H9 (cell line): Measurements from ENCODE around the gene DUSP7. TPM values are rescaled to one million over a fixed set of nuclear protein-coding genes. Genes with fewer than 3 reads are reported as not detected.

Experiments
- DNase-seq: peaks from one replicate; pipeline ENCODE4 v3.0.0-alpha.2; 2017
- H2AFZ ChIP-seq: one replicate; pipeline ENCODE4 v1.6.1; 2013; ENCODE audit warnings: mild to moderate bottlenecking, low read length, control low read depth, moderate library complexity
- H2AK5ac ChIP-seq: 2 replicates; pipeline ENCODE4 v1.6.1; 2013; ENCODE audit warnings: low read length, control low read depth, mixed read lengths; ENCODE audit not compliant: insufficient read length
- H2BK120ac ChIP-seq: one replicate; pipeline ENCODE4 v1.6.1; 2013; ENCODE audit warnings: low read depth, mild to moderate bottlenecking, low read length, control low read depth, inconsistent platforms; ENCODE audit not compliant: poor library complexity, severe bottlenecking
- H2BK12ac ChIP-seq: 2 replicates; pipeline ENCODE4 v1.6.1; 2013; ENCODE audit warnings: low read length, control low read depth, mixed read lengths, low read depth; ENCODE audit not compliant: insufficient read length
- H2BK15ac ChIP-seq: 2 replicates; pipeline ENCODE4 v1.6.1; 2013; ENCODE audit warnings: low read depth, low read length, control low read depth
- H2BK20ac ChIP-seq: one replicate; pipeline ENCODE4 v1.6.1; 2013; ENCODE audit warnings: low read depth, mild to moderate bottlenecking, low read length, control low read depth, inconsistent platforms; ENCODE audit not compliant: poor library complexity, severe bottlenecking
- H2BK5ac ChIP-seq: 2 replicates; pipeline ENCODE4 v1.6.1; 2013; ENCODE audit warnings: low read length, control low read depth, mixed read lengths; ENCODE audit not compliant: insufficient read length
- H3K14ac ChIP-seq: 2 replicates; pipeline ENCODE4 v1.6.1; 2013; ENCODE audit warnings: low read length, control low read depth; ENCODE audit not compliant: insufficient read depth
- H3K18ac ChIP-seq: 2 replicates; pipeline ENCODE4 v1.6.1; 2013; ENCODE audit warnings: low read depth, mild to moderate bottlenecking, mixed read lengths, low read length, control low read depth; ENCODE audit not compliant: insufficient read length
- H3K23ac ChIP-seq: 2 replicates; pipeline ENCODE4 v1.6.1; 2013; ENCODE audit warnings: low read length, control low read depth, mixed read lengths, low read depth; ENCODE audit not compliant: insufficient read length
- H3K23me2 ChIP-seq: 2 replicates; pipeline ENCODE4 v1.6.1; 2013; ENCODE audit warnings: low read depth, mild to moderate bottlenecking, mixed read lengths, low read length, control low read depth; ENCODE audit not compliant: insufficient read length, poor library complexity, severe bottlenecking
- H3K27ac ChIP-seq: 2 replicates; pipeline ENCODE4 v1.5.1; 2013; ENCODE audit warnings: low read length, control low read depth, mixed read lengths, low read depth; ENCODE audit not compliant: insufficient read length
- H3K27me3 ChIP-seq: 2 replicates; pipeline ENCODE4 v1.6.1; 2013; ENCODE audit warnings: low read length, control low read depth, inconsistent platforms; ENCODE audit not compliant: insufficient read depth
- H3K4ac ChIP-seq: 2 replicates; pipeline ENCODE4 v1.6.1; 2013; ENCODE audit warnings: low read depth, mild to moderate bottlenecking, control low read depth, inconsistent platforms, low read length, moderate library complexity
- H3K4me1 ChIP-seq: 2 replicates; pipeline ENCODE4 v1.6.1; 2013; ENCODE audit warnings: low read length, control low read depth, inconsistent platforms; ENCODE audit not compliant: insufficient read depth
- H3K4me2 ChIP-seq: 2 replicates; pipeline ENCODE4 v1.6.1; 2013; ENCODE audit warnings: low read length, control low read depth, mixed read lengths; ENCODE audit not compliant: insufficient read length, insufficient read depth
- H3K56ac ChIP-seq: 2 replicates; pipeline ENCODE4 v1.6.1; 2013; ENCODE audit warnings: low read depth, mild to moderate bottlenecking, mixed read lengths, low read length, control low read depth; ENCODE audit not compliant: insufficient read length
- H3K79me1 ChIP-seq: 2 replicates; pipeline ENCODE4 v1.6.1; 2013; ENCODE audit warnings: low read depth, mild to moderate bottlenecking, moderate library complexity, low read length, control low read depth, inconsistent platforms; ENCODE audit not compliant: insufficient read depth, poor library complexity, severe bottlenecking
- H3K79me2 ChIP-seq: 2 replicates; pipeline ENCODE4 v1.6.1; 2013; ENCODE audit warnings: low read length, control low read depth, inconsistent platforms; ENCODE audit not compliant: insufficient read depth
- H3K9ac ChIP-seq: 2 replicates; pipeline ENCODE4 v1.6.1; 2013; ENCODE audit warnings: low read length, control low read depth, mixed read lengths; ENCODE audit not compliant: insufficient read length; ENCODE audit errors: extremely low read depth
- H3K9me3 ChIP-seq: one replicate; pipeline ENCODE4 v1.6.1; 2013; ENCODE audit warnings: low read depth, low read length, inconsistent platforms; ENCODE audit not compliant: control insufficient read depth
- H3T11ph ChIP-seq: one replicate; pipeline ENCODE4 v1.6.1; 2013; ENCODE audit warnings: mild to moderate bottlenecking, low read length, control low read depth, inconsistent platforms
- H4K20me1 ChIP-seq: one replicate; pipeline ENCODE4 v1.6.1; 2013; ENCODE audit not compliant: control insufficient read depth, insufficient read length, insufficient read depth
- H4K5ac ChIP-seq: 2 replicates; pipeline ENCODE4 v1.6.1; 2013; ENCODE audit warnings: low read depth, mild to moderate bottlenecking, mixed read lengths, low read length, control low read depth; ENCODE audit not compliant: insufficient read length
- H4K8ac ChIP-seq: replicated peaks from 2 replicates; pipeline ENCODE4 v1.6.1; 2013; ENCODE audit warnings: low read length, control low read depth, mixed read lengths, low read depth; ENCODE audit not compliant: insufficient read length
- H4K91ac ChIP-seq: 2 replicates; pipeline ENCODE4 v1.6.1; 2013; ENCODE audit warnings: low read depth, mild to moderate bottlenecking, moderate library complexity, mixed read lengths, low read length, control low read depth; ENCODE audit not compliant: insufficient read length
- H3K27ac Mint-ChIP-seq, 3 experiments: 2 replicates in 2 of 3; 3 replicates in 1 of 3; pipeline ENCODE4 v1.8.0; 2020 to 2021; ENCODE audit warnings: mixed read lengths in 3 of 3, mild to moderate bottlenecking in 1 of 3, moderate library complexity in 1 of 3
- H3K27me3 Mint-ChIP-seq: 2 replicates; pipeline ENCODE4 v1.8.0; 2021; ENCODE audit warnings: low read depth, mild to moderate bottlenecking, moderate library complexity, mixed read lengths
- H3K36me3 Mint-ChIP-seq, 3 experiments: 2 replicates in 2 of 3; 3 replicates in 1 of 3; pipeline ENCODE4 v1.8.0; 2020 to 2021; ENCODE audit warnings: low read depth in 3 of 3, mixed read lengths in 3 of 3; ENCODE audit not compliant: insufficient read depth in 1 of 3
- H3K4me1 Mint-ChIP-seq, 2 experiments: 2 replicates each; pipeline ENCODE4 v1.8.0; 2020; ENCODE audit warnings: mixed read lengths in 2 of 2
- H3K4me3 Mint-ChIP-seq, 2 experiments: 2 replicates in 1 of 2; 3 replicates in 1 of 2; pipeline ENCODE4 v1.8.0; 2020 to 2021; ENCODE audit warnings: mild to moderate bottlenecking in 2 of 2, mixed read lengths in 2 of 2, moderate library complexity in 1 of 2
- H3K9me3 Mint-ChIP-seq, 2 experiments: 2 replicates in 1 of 2; 3 replicates in 1 of 2; pipeline ENCODE4 v1.8.0; 2020; ENCODE audit warnings: mild to moderate bottlenecking in 2 of 2, mixed read lengths in 2 of 2, moderate library complexity in 1 of 2
- WGBS: extraction: QIAGEN DNeasy Blood & Tissue Kit; methylation state at CpG from one replicate; pipeline ENCODE4 v1.1.7; 2013; ENCODE audit warnings: missing lambda C conversion rate, low lambda C conversion rate, mixed read lengths; ENCODE audit not compliant: insufficient read length; ENCODE audit errors: extremely low coverage; 5-methylcytosine and 5-hydroxymethylcytosine counted together
- total RNA-seq: library from RNA; stranded (reverse); gene quantifications from 2 replicates; pipeline ENCODE4 v1.2.1, GENCODE V29; 2021
- TF ChIP-seq, protein P1 (sequence below): fragments of 200-600 bp; sonication (generic); conservative IDR thresholded peaks from 3 replicates; pipeline ENCODE4 v1.8.0; 2021; ENCODE audit warnings: antibody characterized with exemption, mild to moderate bottlenecking

DUSP7 gene
- total RNA-seq, 1 experiment from 2014 or later = 24.0 TPM

DNA sequence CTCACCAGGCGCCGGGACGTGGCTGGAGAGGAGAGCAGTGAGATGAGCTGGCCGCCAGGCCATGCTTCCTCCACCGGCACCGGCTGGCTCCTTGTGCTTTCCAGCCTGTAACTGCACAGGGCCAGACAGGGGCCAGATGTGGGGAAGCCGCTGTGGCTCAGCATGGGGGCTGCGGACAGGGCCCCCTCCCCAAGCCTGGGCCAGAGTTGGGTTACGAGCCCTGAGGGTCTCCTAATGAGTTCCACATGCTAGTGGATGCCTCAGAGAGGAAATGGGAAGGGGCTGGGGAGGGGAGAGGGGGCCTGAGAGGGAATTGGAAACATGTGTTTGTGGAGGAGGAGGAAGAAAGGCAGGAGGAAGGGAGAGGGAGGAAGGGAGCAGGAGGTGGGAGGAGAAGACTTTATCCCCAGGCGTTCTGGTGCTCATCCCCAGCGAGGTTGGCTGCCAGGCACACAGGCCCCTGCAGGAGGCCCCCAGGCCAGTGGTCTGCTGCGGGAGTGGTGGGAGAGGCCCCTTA lies 11.7 kb upstream of the DUSP7 start:
- Mint-ChIP-seq H3K27me3 (peaks cover 17% of the 10 kb centered on the region), H3K27ac (peak overlapping the region in 1 of 3 experiments; percentile 35; a peak in 1 of 7 replicates), H3K36me3 (no peaks in the 10 kb centered on the region; a peak in 1 of 7 replicates), H3K4me1 (peaks cover 2 to 5% of the 10 kb centered on the region in 2 experiments; a peak in 1 of 4 replicates), H3K9me3 (no peaks in the 10 kb centered on the region), H3K4me3 (no peak overlapping the region)
- H3K23ac ChIP-seq = no peak overlapping the region
- no peak overlapping the region for H2BK120ac ChIP-seq
- no peak overlapping the region for H4K91ac ChIP-seq
- no peak overlapping the region for H2AFZ ChIP-seq
- no peaks in the 10 kb centered on the region for H3K9me3 ChIP-seq
- H2AK5ac ChIP-seq = no peak overlapping the region
- TF ChIP-seq, protein P1, sequence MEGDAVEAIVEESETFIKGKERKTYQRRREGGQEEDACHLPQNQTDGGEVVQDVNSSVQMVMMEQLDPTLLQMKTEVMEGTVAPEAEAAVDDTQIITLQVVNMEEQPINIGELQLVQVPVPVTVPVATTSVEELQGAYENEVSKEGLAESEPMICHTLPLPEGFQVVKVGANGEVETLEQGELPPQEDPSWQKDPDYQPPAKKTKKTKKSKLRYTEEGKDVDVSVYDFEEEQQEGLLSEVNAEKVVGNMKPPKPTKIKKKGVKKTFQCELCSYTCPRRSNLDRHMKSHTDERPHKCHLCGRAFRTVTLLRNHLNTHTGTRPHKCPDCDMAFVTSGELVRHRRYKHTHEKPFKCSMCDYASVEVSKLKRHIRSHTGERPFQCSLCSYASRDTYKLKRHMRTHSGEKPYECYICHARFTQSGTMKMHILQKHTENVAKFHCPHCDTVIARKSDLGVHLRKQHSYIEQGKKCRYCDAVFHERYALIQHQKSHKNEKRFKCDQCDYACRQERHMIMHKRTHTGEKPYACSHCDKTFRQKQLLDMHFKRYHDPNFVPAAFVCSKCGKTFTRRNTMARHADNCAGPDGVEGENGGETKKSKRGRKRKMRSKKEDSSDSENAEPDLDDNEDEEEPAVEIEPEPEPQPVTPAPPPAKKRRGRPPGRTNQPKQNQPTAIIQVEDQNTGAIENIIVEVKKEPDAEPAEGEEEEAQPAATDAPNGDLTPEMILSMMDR = no peak
- H4K5ac ChIP-seq = no peak overlapping the region
- no peaks in the 10 kb centered on the region for H3K4me1 ChIP-seq
- no peak overlapping the region for H3K14ac ChIP-seq
- no peaks in the 10 kb centered on the region for H3K79me2 ChIP-seq
- H3K79me1 ChIP-seq = no peaks in the 10 kb centered on the region
- no peak overlapping the region for H4K8ac ChIP-seq
- H2BK20ac ChIP-seq = no peak overlapping the region
- no peak overlapping the region for H3K56ac ChIP-seq
- no peak overlapping the region for H3K4me2 ChIP-seq
- no peak overlapping the region for H2BK15ac ChIP-seq
- H3K9ac ChIP-seq = no peak overlapping the region
- no peak overlapping the region for H2BK5ac ChIP-seq
- no peak for DNase-seq
- WGBS = no CpG with 5 or more reads among the region's 12 CpGs
- no peaks in the 10 kb centered on the region for H4K20me1 ChIP-seq
- H3K27me3 ChIP-seq = no peaks in the 10 kb centered on the region
- no peak overlapping the region for H3T11ph ChIP-seq
- H3K27ac ChIP-seq = no peak overlapping the region
- H2BK12ac ChIP-seq = no peak overlapping the region
- no peaks in the 10 kb centered on the region for H3K23me2 ChIP-seq
- no peak overlapping the region for H3K4ac ChIP-seq
- no peak overlapping the region for H3K18ac ChIP-seq
